ENCODE data around the gene CLEC18C.
"Not testable (repeated sequence)": the region's sequence is repeated elsewhere in the genome, so short reads cannot be mapped to it uniquely, and the experiment has no call there.

Gene CLEC18C

GRCh38 chr16:70163596-70163995, 10.0 kb upstream of the CLEC18C start:
- H3K4me3 ChIP-seq (ENCODE audit: severe bottlenecking), result no peak overlapping the region
- H3K36me3 ChIP-seq (ENCODE audit: low read depth), result peaks cover 22% of the 10 kb centered on the region
- no peak for TF ChIP-seq CTCF (IDR thresholded peaks at IDR 0.05; ENCODE audit: poor library complexity, severe bottlenecking)
- no peaks in the 10 kb centered on the region for H3K27me3 ChIP-seq (ENCODE audit: insufficient read depth, poor library complexity, severe bottlenecking)
- no peak overlapping the region for H3K27ac ChIP-seq (ENCODE audit: poor library complexity, severe bottlenecking)
- peaks cover 4% of the 10 kb centered on the region for H3K4me1 ChIP-seq (ENCODE audit: insufficient read depth, poor library complexity, severe bottlenecking)
- no peak for DNase-seq (ENCODE audit: low spot score)
- H3K9me3 ChIP-seq (ENCODE audit: severe bottlenecking), result no peaks in the 10 kb centered on the region
- no peak for ATAC-seq (ENCODE audit: low read depth)

GRCh38 chr16:70166688-70167087, 6.9 kb upstream of the CLEC18C start:
- H3K27me3 ChIP-seq (ENCODE audit: insufficient read depth, poor library complexity, severe bottlenecking); DNase-seq (ENCODE audit: low spot score); H3K4me3 ChIP-seq (ENCODE audit: severe bottlenecking); ATAC-seq (ENCODE audit: low read depth); H3K4me1 ChIP-seq (ENCODE audit: insufficient read depth, poor library complexity, severe bottlenecking); H3K9me3 ChIP-seq (ENCODE audit: severe bottlenecking); H3K36me3 ChIP-seq (ENCODE audit: low read depth); H3K27ac ChIP-seq (ENCODE audit: poor library complexity, severe bottlenecking): not testable (repeated sequence)

- not testable (repeated sequence) for H3K9me3 ChIP-seq (ENCODE audit: severe bottlenecking); H3K36me3 ChIP-seq (ENCODE audit: low read depth); H3K27ac ChIP-seq (ENCODE audit: poor library complexity, severe bottlenecking); DNase-seq (ENCODE audit: low spot score); H3K4me3 ChIP-seq (ENCODE audit: severe bottlenecking); H3K4me1 ChIP-seq (ENCODE audit: insufficient read depth, poor library complexity, severe bottlenecking); H3K27me3 ChIP-seq (ENCODE audit: insufficient read depth, poor library complexity, severe bottlenecking)
- ATAC-seq (ENCODE audit: low read depth), result peak; percentile 79
These were observed 329 bp downstream of the CLEC18C start for GRCh38 chr16:70173916-70174315.

GRCh38 chr16:70174387-70174932, 873 bp downstream of the CLEC18C start:
- not testable (repeated sequence) for H3K36me3 ChIP-seq (ENCODE audit: low read depth); H3K4me3 ChIP-seq (ENCODE audit: severe bottlenecking); DNase-seq (ENCODE audit: low spot score); H3K27me3 ChIP-seq (ENCODE audit: insufficient read depth, poor library complexity, severe bottlenecking); H3K9me3 ChIP-seq (ENCODE audit: severe bottlenecking); H3K27ac ChIP-seq (ENCODE audit: poor library complexity, severe bottlenecking); H3K4me1 ChIP-seq (ENCODE audit: insufficient read depth, poor library complexity, severe bottlenecking)
- peak; percentile 17; the same call in 2 of the 3 replicates for ATAC-seq (ENCODE audit: low read depth)

- not testable (repeated sequence) for H3K9me3 ChIP-seq (ENCODE audit: severe bottlenecking); H3K36me3 ChIP-seq (ENCODE audit: low read depth); H3K4me3 ChIP-seq (ENCODE audit: severe bottlenecking); DNase-seq (ENCODE audit: low spot score); H3K27me3 ChIP-seq (ENCODE audit: insufficient read depth, poor library complexity, severe bottlenecking); H3K4me1 ChIP-seq (ENCODE audit: insufficient read depth, poor library complexity, severe bottlenecking); H3K27ac ChIP-seq (ENCODE audit: poor library complexity, severe bottlenecking)
- peak; percentile 75 for ATAC-seq (ENCODE audit: low read depth)
These were observed 14.4 kb downstream of the CLEC18C start for GRCh38 chr16:70187858-70188607.

- not testable (repeated sequence) for H3K4me1 ChIP-seq (ENCODE audit: insufficient read depth, poor library complexity, severe bottlenecking); H3K27ac ChIP-seq (ENCODE audit: poor library complexity, severe bottlenecking); H3K9me3 ChIP-seq (ENCODE audit: severe bottlenecking); H3K4me3 ChIP-seq (ENCODE audit: severe bottlenecking); H3K36me3 ChIP-seq (ENCODE audit: low read depth); DNase-seq (ENCODE audit: low spot score); H3K27me3 ChIP-seq (ENCODE audit: insufficient read depth, poor library complexity, severe bottlenecking)
- peak; percentile 32; the same call in 1 of the 3 replicates for ATAC-seq (ENCODE audit: low read depth)
These were observed 15.0 kb downstream of the CLEC18C start for GRCh38 chr16:70188608-70188915.

- H3K36me3 ChIP-seq (ENCODE audit: low read depth); H3K27ac ChIP-seq (ENCODE audit: poor library complexity, severe bottlenecking); H3K9me3 ChIP-seq (ENCODE audit: severe bottlenecking); H3K4me1 ChIP-seq (ENCODE audit: insufficient read depth, poor library complexity, severe bottlenecking); DNase-seq (ENCODE audit: low spot score); H3K27me3 ChIP-seq (ENCODE audit: insufficient read depth, poor library complexity, severe bottlenecking); H3K4me3 ChIP-seq (ENCODE audit: severe bottlenecking); ATAC-seq (ENCODE audit: low read depth): not testable (repeated sequence)
These were observed 17.0 kb downstream of the CLEC18C start for GRCh38 chr16:70190574-70190973.

- H3K9me3 ChIP-seq (ENCODE audit: severe bottlenecking); H3K4me3 ChIP-seq (ENCODE audit: severe bottlenecking); H3K27me3 ChIP-seq (ENCODE audit: insufficient read depth, poor library complexity, severe bottlenecking); H3K27ac ChIP-seq (ENCODE audit: poor library complexity, severe bottlenecking); H3K36me3 ChIP-seq (ENCODE audit: low read depth); DNase-seq (ENCODE audit: low spot score); H3K4me1 ChIP-seq (ENCODE audit: insufficient read depth, poor library complexity, severe bottlenecking): not testable (repeated sequence)
- peak; percentile 30 for ATAC-seq (ENCODE audit: low read depth)
These were observed 23.2 kb downstream of the CLEC18C start for GRCh38 chr16:70196683-70197300.

GRCh38 chr16:70197611-70198010, 24.0 kb downstream of the CLEC18C start:
- H3K4me1 ChIP-seq (ENCODE audit: insufficient read depth, poor library complexity, severe bottlenecking); DNase-seq (ENCODE audit: low spot score); H3K9me3 ChIP-seq (ENCODE audit: severe bottlenecking); H3K27ac ChIP-seq (ENCODE audit: poor library complexity, severe bottlenecking); H3K4me3 ChIP-seq (ENCODE audit: severe bottlenecking); ATAC-seq (ENCODE audit: low read depth); H3K36me3 ChIP-seq (ENCODE audit: low read depth); H3K27me3 ChIP-seq (ENCODE audit: insufficient read depth, poor library complexity, severe bottlenecking): not testable (repeated sequence)

- H3K4me3 ChIP-seq (ENCODE audit: severe bottlenecking); H3K27ac ChIP-seq (ENCODE audit: poor library complexity, severe bottlenecking); DNase-seq (ENCODE audit: low spot score); H3K4me1 ChIP-seq (ENCODE audit: insufficient read depth, poor library complexity, severe bottlenecking); H3K36me3 ChIP-seq (ENCODE audit: low read depth); H3K9me3 ChIP-seq (ENCODE audit: severe bottlenecking); H3K27me3 ChIP-seq (ENCODE audit: insufficient read depth, poor library complexity, severe bottlenecking); ATAC-seq (ENCODE audit: low read depth): not testable (repeated sequence)
These were observed 24.6 kb downstream of the CLEC18C start for GRCh38 chr16:70198230-70198629.
